PC-9 (cell line): ENCODE measurements around the gene SAMM50.

ENCODE experiments used
- CTCF ChIP-seq: fragments of 200-600 bp; sonication (generic); conservative IDR thresholded peaks from 2 replicates; pipeline ENCODE4 v1.6.1; 2017; ENCODE audit warnings: mixed run types, antibody characterized with exemption, mild to moderate bottlenecking, moderate library complexity
- EZH2 ChIP-seq: fragments of 200-600 bp; sonication (generic); IDR thresholded peaks from 2 replicates; pipeline ENCODE4 v1.8.0; 2017; ENCODE audit warnings: antibody characterized with exemption, low read depth

GRCh38 chr22:43919106-43919973, 35.9 kb upstream of the SAMM50 start:
- TF ChIP-seq CTCF (no peak), EZH2 (no peak)
